MM.1S (cell line): ENCODE data around the gene ZG16B.

Experiments used
- EZH2 ChIP-seq: fragments of 300-600 bp; sonication (generic); optimal IDR thresholded peaks from 2 replicates; pipeline ENCODE3; 2017; ENCODE audit warnings: low read depth, mild to moderate bottlenecking, antibody characterized with exemption, low read length, mixed read lengths
- TF ChIP-seq, protein P1 (sequence below): fragments of 300-600 bp; sonication (generic); IDR thresholded peaks from 2 replicates; pipeline ENCODE4 v1.5.1; 2016; ENCODE audit warnings: antibody characterized with exemption, low read length, mixed read lengths

DNA sequence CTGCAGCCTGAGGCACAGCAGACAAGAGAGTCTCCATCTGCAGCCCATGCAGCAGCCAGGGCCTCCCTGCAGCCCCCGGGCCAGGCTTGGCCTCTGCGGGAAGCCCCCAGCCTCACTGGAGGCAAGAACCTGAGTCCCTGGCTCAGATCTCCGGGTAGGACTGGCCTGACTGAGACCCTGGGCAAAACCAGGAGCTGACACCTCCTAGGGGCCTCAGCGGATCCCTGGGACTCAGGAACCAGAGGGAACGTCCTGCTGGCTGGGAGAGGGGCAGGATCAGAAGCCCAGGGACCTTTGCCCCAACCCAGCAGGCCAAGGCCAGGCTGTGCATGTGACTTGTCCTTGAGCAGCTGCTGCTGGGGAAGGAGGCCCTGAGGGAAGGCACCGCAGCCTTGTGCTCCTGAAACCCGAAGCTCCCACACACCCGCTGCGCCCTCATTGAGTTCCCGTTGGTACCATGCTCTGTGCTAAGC is 14.8 kb upstream of the ZG16B start:
- TF ChIP-seq, protein P1, sequence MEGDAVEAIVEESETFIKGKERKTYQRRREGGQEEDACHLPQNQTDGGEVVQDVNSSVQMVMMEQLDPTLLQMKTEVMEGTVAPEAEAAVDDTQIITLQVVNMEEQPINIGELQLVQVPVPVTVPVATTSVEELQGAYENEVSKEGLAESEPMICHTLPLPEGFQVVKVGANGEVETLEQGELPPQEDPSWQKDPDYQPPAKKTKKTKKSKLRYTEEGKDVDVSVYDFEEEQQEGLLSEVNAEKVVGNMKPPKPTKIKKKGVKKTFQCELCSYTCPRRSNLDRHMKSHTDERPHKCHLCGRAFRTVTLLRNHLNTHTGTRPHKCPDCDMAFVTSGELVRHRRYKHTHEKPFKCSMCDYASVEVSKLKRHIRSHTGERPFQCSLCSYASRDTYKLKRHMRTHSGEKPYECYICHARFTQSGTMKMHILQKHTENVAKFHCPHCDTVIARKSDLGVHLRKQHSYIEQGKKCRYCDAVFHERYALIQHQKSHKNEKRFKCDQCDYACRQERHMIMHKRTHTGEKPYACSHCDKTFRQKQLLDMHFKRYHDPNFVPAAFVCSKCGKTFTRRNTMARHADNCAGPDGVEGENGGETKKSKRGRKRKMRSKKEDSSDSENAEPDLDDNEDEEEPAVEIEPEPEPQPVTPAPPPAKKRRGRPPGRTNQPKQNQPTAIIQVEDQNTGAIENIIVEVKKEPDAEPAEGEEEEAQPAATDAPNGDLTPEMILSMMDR: no peak
- no peak for TF ChIP-seq EZH2
